Body of pancreas (tissue), 4 donors: ENCODE measurements around the gene ING2. TPM values are rescaled to one million over a fixed set of nuclear protein-coding genes. Genes with fewer than 3 reads are reported as not detected.

Source experiments
- ATAC-seq: fragments of 150-250 bp; one replicate; pipeline ENCODE4 v1.9.1; 2016
- DNase-seq, 4 donors: peaks; one replicate each; pipeline ENCODE4 v3.0.0-alpha.2; 2019
- H3K27ac ChIP-seq, 4 donors: fragments of 200-600 bp; sonication (generic); 1 replicate in 3 of 4; 2 replicates in 1 of 4; pipeline versions ENCODE4 v1.5.1 to v1.6.1; 2016 to 2019; ENCODE audit warnings: mild to moderate bottlenecking in 1 of 4, mixed read lengths in 1 of 4, moderate library complexity in 1 of 4
- H3K27me3 ChIP-seq, 2 donors: fragments of 200-600 bp; sonication (generic); one replicate each; pipeline ENCODE4 v1.6.0; 2016; ENCODE audit warnings: mild to moderate bottlenecking in 1 of 2
- H3K36me3 ChIP-seq, 2 donors: fragments of 200-600 bp; sonication (generic); replicated peaks in 1 of 2; 2 replicates each; pipeline ENCODE4 v1.5.1; 2016; ENCODE audit warnings: low read depth in 2 of 2; ENCODE audit not compliant: insufficient read depth in 1 of 2
- H3K4me1 ChIP-seq: fragments of 200-600 bp; sonication (generic); one replicate; pipeline ENCODE4 v1.6.0; 2016
- H3K4me3 ChIP-seq, 2 donors: fragments of 200-600 bp; sonication (generic); 1 replicate in 1 of 2; 2 replicates in 1 of 2; pipeline ENCODE4 v1.5.1; 2016 to 2019
- H3K9me3 ChIP-seq, 3 donors: fragments of 200-600 bp; sonication (generic); 1 replicate in 2 of 3; 2 replicates in 1 of 3; pipeline ENCODE4 v1.5.1; 2016
- POLR2A ChIP-seq, 3 donors: fragments of 450-650 bp; IDR thresholded peaks; one replicate each; pipeline ENCODE4 v1.6.1; 2016; ENCODE audit warnings: antibody characterized with exemption in 3 of 3, mild to moderate bottlenecking in 2 of 3
- WGBS, 2 donors: methylation state at CpG; one replicate each; pipeline ENCODE4 v1.1.5; 2017; 5-methylcytosine and 5-hydroxymethylcytosine counted together
- intact Hi-C: fragments of 100-400 bp; cut with DNase I; formaldehyde crosslinking; loops from one replicate; pipeline ENCODE4 v1.15.1; 2023
- total RNA-seq, 2 donors: library from RNA; depleted of rRNA; stranded (reverse); fragments of >200 nt; gene quantifications; one replicate each; pipeline ENCODE4 v1.1.0, GENCODE V29; 2016
- TF ChIP-seq, protein P1 (sequence below), 7 experiments: fragments of 450-650 bp in 4 of 7; fragments of 200-600 bp in 3 of 7; sonication (generic) in 3 of 7; IDR thresholded peaks; one replicate each; pipeline ENCODE4 v1.5.1; 2016 to 2019; ENCODE audit warnings: antibody characterized with exemption in 7 of 7

Gene ING2
- total RNA-seq, 2 donors from 2014 or later: 3.6 to 14.5 TPM

GRCh38 chr4:183467246-183467645 is 37.6 kb upstream of the ING2 start:
- WGBS, 2 donors: 95 to 97% methylated on average over 3 of the region's 3 CpGs
- Histone ChIP-seq H3K36me3 (no peaks in the 10 kb centered on the region), H3K4me3 (no peak overlapping the region), H3K27ac (no peak overlapping the region), H3K9me3 (no peaks in the 10 kb centered on the region), H3K27me3 (no peaks in the 10 kb centered on the region), H3K4me1 (peaks cover 2% of the 10 kb centered on the region)
- DNase-seq (no peak), ATAC-seq (no peak)
- intact Hi-C loops: no loop called here
- no peak for TF ChIP-seq POLR2A (IDR thresholded peaks at IDR 0.05)
- TF ChIP-seq, protein P1, sequence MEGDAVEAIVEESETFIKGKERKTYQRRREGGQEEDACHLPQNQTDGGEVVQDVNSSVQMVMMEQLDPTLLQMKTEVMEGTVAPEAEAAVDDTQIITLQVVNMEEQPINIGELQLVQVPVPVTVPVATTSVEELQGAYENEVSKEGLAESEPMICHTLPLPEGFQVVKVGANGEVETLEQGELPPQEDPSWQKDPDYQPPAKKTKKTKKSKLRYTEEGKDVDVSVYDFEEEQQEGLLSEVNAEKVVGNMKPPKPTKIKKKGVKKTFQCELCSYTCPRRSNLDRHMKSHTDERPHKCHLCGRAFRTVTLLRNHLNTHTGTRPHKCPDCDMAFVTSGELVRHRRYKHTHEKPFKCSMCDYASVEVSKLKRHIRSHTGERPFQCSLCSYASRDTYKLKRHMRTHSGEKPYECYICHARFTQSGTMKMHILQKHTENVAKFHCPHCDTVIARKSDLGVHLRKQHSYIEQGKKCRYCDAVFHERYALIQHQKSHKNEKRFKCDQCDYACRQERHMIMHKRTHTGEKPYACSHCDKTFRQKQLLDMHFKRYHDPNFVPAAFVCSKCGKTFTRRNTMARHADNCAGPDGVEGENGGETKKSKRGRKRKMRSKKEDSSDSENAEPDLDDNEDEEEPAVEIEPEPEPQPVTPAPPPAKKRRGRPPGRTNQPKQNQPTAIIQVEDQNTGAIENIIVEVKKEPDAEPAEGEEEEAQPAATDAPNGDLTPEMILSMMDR (IDR thresholded peaks at IDR 0.05): no peak

DNA sequence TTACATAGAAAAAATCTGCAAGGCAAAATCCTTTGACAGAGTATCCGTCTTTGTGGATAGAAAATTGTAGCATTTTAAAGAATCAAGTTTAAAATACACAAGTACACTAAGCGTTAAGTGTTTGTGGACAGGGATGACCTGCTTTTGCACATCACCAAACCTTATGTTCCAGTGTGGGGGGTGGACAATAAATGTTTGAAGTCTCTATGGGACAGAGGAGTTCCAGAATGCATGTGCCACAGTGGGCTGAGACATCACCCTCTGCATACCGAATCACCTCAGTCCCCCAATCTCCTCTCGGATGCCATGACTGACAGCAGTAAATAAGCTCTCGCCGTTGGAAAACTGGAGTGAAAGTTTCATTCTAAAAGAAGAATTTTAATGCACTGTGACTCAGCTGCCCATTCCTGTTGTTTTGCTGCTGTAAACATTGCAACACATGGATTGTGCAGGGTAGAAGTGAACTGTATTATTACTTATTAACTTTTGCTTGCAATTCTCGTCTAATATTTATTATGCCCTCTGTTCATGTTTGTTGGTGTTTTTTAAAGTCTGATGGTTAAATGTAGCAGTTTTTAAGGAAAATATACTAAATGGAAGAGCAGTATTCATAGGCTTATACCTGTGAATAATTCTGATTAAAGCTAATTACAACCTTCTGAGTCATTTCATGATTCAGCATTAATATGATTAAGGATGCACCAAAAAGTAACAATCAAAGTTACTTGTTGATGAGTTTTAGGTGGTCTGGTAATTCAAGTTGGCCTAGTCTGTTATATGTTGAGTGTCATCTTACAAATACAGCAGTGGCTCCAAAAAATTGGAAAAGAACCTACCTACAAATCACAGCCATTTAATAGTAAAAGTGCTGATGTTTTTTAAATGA is 36.4 kb upstream of the ING2 start:
- Histone ChIP-seq H3K4me3 (no peak overlapping the region), H3K9me3 (no peaks in the 10 kb centered on the region), H3K27me3 (no peaks in the 10 kb centered on the region), H3K27ac (no peak overlapping the region), H3K36me3 (no peaks in the 10 kb centered on the region), H3K4me1 (peaks cover 4% of the 10 kb centered on the region)
- ATAC-seq: no peak
- WGBS, 2 donors: 35 to 48% methylated on average over 7 of the region's 7 CpGs
- no peak for TF ChIP-seq POLR2A (IDR thresholded peaks at IDR 0.05)
- TF ChIP-seq, protein P1 (IDR thresholded peaks at IDR 0.05): no peak
- intact Hi-C loops: no loop called here
- no peak for DNase-seq

DNA sequence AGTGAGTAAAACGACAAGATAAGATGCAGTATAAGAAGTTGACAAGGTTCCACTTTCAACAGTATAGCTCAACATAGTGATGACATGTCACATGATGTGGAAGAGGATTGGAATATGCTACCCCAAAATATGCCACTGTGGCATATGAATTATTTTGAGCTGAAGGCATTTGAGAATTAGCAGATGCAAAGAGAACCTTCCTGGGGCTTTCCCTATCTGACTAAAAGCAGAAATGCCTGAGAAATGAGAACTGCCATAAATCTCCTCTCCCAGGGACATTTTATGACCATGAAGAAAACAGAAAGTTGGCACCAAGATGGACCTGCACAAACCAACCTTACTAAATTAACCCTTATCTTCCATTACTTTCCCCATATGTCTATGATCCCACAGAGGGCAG is 35.6 kb upstream of the ING2 start:
- no peak overlapping the region for H3K4me3 ChIP-seq
- H3K4me1 ChIP-seq: peaks cover 4% of the 10 kb centered on the region
- TF ChIP-seq POLR2A (IDR thresholded peaks at IDR 0.05): no peak
- TF ChIP-seq, protein P1 (IDR thresholded peaks at IDR 0.05): no peak
- ATAC-seq (no peak), DNase-seq (no peak)
- no peaks in the 10 kb centered on the region for H3K27me3 ChIP-seq
- intact Hi-C loops: no loop called here
- 82 to 88% methylated on average over 1 of the region's 1 CpG for WGBS, 2 donors
- no peak overlapping the region for H3K27ac ChIP-seq
- H3K9me3 ChIP-seq: no peaks in the 10 kb centered on the region
- no peaks in the 10 kb centered on the region for H3K36me3 ChIP-seq

- DNase-seq (no peak), ATAC-seq (no peak)
- no peak for TF ChIP-seq POLR2A (IDR thresholded peaks at IDR 0.05)
- TF ChIP-seq, protein P1 (IDR thresholded peaks at IDR 0.05): no peak
- intact Hi-C loops: no loop called here
- no peak overlapping the region for H3K4me3 ChIP-seq
- H3K9me3 ChIP-seq: no peaks in the 10 kb centered on the region
- H3K4me1 ChIP-seq: peaks cover 4% of the 10 kb centered on the region
- H3K27ac ChIP-seq: no peak overlapping the region
- no peaks in the 10 kb centered on the region for H3K36me3 ChIP-seq
- 84 to 86% methylated on average over 2 of the region's 2 CpGs for WGBS, 2 donors
- no peaks in the 10 kb centered on the region for H3K27me3 ChIP-seq
Measured at GRCh38 chr4:183469936-183470335, 34.9 kb upstream of the ING2 start.

DNA sequence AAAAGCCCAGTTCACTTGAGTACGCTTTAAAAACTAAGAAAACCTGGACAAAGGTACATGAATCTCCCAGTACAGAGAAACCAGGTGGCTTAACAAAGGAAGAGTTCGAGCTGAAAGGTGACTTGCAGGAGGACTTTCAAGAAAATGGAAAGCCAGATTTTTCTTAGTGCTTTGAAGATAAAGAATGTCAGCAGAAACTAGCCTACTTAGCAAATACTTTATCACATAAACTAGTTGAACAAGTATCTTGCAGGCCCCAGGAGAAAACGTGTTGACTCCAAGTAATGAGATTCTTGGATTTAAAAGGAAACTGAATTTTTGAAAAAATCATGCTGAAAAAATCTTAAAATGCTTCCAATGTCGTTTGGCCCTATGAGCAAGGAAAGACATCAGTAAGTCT is 34.0 kb upstream of the ING2 start:
- peaks cover 4% of the 10 kb centered on the region for H3K4me1 ChIP-seq
- ATAC-seq (no peak), DNase-seq (no peak)
- no peaks in the 10 kb centered on the region for H3K36me3 ChIP-seq
- 48 to 52% methylated on average over 4 of the region's 4 CpGs for WGBS, 2 donors
- H3K27me3 ChIP-seq: no peaks in the 10 kb centered on the region
- no peaks in the 10 kb centered on the region for H3K9me3 ChIP-seq
- no peak overlapping the region for H3K4me3 ChIP-seq
- intact Hi-C loops: no loop called here
- TF ChIP-seq, protein P1 (IDR thresholded peaks at IDR 0.05): no peak
- TF ChIP-seq POLR2A (IDR thresholded peaks at IDR 0.05): no peak
- H3K27ac ChIP-seq: no peak overlapping the region
